ENCODE data around the gene CD22.

DNA sequence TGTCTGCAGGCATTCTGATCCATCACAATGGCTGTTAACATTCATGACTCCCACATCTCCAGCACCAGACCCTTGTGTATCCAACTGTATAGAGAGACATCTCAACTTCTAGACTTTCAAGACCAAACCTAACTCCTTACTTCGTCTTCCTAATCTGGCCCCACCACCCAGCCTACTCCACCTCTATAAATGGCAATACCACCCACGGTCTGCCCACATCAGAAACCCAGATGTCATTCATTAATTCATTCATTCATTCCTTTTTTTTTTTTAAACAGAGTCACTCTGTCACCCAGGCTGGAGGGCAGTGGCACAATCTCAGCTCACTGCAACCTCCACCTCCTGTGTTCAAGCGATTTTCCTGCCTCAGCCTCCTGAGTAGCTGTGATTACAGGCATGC lies 52.3 kb downstream of the CD22 start:
- TF ChIP-seq, protein P1, sequence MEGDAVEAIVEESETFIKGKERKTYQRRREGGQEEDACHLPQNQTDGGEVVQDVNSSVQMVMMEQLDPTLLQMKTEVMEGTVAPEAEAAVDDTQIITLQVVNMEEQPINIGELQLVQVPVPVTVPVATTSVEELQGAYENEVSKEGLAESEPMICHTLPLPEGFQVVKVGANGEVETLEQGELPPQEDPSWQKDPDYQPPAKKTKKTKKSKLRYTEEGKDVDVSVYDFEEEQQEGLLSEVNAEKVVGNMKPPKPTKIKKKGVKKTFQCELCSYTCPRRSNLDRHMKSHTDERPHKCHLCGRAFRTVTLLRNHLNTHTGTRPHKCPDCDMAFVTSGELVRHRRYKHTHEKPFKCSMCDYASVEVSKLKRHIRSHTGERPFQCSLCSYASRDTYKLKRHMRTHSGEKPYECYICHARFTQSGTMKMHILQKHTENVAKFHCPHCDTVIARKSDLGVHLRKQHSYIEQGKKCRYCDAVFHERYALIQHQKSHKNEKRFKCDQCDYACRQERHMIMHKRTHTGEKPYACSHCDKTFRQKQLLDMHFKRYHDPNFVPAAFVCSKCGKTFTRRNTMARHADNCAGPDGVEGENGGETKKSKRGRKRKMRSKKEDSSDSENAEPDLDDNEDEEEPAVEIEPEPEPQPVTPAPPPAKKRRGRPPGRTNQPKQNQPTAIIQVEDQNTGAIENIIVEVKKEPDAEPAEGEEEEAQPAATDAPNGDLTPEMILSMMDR (IDR thresholded peaks at IDR 0.05): no peak
- no peak for TF ChIP-seq POLR2A (IDR thresholded peaks at IDR 0.05)
- TF ChIP-seq POLR2AphosphoS5 (IDR thresholded peaks at IDR 0.05): no peak
